WI38 (cell line): Measurements from ENCODE around the gene USP10.

Source experiments
- H3K4me3 ChIP-seq: 2 replicates; pipeline ENCODE4 v1.5.1; 2011; ENCODE audit warnings: low read depth, mild to moderate bottlenecking, control low read depth, low read length
- TF ChIP-seq, protein P1 (sequence below): IDR thresholded peaks from 2 replicates; pipeline ENCODE4 v1.5.1; 2012; ENCODE audit warnings: low read depth, mild to moderate bottlenecking, control low read depth, low read length

USP10 gene

DNA sequence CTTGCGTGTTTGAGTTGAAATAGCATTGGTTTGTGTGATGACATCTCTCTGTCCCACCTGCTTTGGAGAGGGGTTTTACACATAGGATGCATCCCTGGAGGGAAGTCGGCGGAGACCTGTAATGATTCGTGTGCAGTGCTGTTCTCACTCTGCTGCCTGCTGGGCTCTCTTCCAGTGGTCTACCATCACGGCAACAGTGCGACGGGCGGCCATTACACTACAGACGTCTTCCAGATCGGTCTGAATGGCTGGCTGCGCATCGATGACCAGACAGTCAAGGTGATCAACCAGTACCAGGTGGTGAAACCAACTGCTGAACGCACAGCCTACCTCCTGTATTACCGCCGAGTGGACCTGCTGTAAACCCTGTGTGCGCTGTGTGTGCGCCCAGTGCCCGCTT, 78.9 kb downstream of the USP10 start:
- TF ChIP-seq, protein P1, sequence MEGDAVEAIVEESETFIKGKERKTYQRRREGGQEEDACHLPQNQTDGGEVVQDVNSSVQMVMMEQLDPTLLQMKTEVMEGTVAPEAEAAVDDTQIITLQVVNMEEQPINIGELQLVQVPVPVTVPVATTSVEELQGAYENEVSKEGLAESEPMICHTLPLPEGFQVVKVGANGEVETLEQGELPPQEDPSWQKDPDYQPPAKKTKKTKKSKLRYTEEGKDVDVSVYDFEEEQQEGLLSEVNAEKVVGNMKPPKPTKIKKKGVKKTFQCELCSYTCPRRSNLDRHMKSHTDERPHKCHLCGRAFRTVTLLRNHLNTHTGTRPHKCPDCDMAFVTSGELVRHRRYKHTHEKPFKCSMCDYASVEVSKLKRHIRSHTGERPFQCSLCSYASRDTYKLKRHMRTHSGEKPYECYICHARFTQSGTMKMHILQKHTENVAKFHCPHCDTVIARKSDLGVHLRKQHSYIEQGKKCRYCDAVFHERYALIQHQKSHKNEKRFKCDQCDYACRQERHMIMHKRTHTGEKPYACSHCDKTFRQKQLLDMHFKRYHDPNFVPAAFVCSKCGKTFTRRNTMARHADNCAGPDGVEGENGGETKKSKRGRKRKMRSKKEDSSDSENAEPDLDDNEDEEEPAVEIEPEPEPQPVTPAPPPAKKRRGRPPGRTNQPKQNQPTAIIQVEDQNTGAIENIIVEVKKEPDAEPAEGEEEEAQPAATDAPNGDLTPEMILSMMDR = no peak
- H3K4me3 ChIP-seq = no peak overlapping the region

DNA sequence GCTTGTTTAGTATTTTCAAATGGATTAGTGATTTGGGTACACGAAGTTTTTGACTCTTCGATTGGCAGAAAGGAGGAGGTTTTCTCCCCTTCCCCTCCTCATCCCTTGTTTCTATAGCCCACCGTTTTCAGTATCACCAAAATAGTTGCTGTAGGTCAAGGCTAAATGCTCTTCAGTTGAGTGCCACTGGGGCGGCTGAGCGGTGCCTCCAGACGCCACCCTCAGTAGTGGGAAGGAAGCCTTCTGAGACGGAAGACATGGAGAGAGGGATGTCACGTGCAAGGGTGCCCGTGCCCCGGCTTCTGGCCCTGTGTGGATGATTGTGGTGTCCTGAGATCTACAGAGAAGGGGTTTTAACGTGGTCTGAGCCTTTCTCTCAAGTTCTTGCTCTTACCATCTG, 80.3 kb downstream of the USP10 start:
- TF ChIP-seq, protein P1 = no peak
- no peak overlapping the region for H3K4me3 ChIP-seq

DNA sequence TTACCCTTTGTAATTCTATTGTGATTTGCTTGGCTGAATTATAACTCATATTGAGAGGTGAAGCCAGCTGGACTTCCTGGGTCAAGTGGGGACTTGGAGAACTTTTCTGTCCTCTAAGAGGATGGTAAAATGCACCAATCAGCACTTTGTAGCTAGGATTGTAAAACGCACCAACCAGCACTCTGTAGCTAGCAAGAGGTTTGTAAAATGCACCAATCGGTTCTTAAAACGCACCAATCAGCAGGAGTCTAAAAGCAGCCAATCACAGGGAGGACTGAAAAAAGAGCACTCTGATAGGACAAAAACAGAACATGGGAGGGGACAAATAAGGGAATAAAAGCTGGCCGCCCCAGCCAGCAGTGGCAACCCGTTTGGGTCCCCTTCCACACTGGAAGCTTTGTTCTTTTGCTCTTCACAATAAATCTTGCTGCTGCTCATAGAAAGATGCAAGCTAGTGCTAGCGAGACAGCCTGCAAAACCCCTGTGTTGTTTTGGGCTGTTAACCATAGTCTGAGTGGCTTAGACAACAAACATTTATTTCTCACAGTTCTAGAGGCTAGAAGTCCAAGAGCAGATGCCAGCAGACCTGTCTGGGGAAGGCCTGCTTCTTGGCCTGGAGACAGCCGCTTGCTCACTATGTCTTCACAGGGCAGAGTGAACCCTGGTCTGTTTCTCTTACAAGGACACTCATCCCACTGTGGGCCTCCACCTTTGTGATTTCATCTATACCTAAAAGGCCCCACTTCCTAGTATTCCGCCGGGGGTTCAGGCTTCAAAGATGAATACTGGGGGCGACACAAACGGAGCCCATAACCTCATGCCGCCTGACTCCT, 81.0 kb downstream of the USP10 start:
- TF ChIP-seq, protein P1 = no peak

DNA sequence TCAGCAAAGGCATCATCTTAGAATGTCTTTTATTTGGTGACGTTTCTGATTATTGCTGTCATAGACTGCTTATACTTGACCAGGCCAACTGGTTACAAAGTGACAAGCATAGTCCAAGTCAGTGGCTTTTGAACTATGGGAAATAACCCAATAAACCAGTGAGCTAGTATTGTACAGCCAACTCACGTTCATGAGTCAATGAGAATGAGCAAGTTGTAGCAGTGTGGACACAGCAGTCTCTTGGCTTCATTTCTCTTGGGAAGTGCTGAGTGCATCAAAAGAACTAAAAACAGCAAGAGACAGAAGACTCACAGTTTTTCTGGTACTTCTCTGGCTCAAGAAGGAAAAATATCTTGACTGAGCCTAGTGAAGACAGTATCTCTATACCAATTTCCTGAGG, 83.0 kb downstream of the USP10 start:
- TF ChIP-seq, protein P1 = no peak
- H3K4me3 ChIP-seq = no peak overlapping the region

More for the DNA sequence above, 81.0 kb downstream of the USP10 start:
- no peak overlapping the region for H3K4me3 ChIP-seq

DNA sequence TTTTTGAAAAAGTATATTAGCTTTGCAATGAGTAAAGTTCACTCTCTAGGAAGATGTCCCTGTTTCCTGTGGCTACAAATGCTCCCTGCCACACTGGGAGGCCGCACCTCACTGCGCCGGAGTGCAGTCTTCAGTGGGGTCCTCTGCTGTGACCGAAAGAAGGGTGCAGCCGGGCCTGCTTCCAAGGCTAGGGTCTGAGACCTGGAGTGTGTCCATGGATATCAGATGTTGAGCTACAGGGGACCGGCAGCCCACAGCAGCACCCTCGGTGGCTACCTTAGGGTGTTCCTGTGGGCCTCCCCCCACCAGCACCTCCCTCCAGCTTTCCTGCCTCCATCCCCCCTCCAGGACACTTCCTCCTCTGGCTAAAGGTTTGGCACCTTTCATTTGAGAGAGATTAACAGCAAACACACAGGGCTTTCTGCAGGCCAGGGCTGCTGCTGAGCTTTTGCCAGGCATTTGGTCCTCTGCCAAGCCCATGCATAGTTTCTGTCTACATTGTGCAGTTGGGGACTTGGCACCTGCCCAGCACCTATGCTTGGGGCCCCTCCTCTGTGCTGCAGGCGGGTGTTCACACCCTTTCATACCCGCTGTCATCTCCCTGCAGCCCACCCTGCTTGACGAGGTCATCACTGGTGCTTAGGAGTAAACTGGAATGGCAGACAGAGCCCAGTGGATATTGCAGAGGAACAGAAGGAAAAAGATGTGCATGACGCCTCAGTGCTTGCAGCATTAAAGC, 86.2 kb downstream of the USP10 start:
- no peak overlapping the region for H3K4me3 ChIP-seq
- TF ChIP-seq, protein P1 = no peak

DNA sequence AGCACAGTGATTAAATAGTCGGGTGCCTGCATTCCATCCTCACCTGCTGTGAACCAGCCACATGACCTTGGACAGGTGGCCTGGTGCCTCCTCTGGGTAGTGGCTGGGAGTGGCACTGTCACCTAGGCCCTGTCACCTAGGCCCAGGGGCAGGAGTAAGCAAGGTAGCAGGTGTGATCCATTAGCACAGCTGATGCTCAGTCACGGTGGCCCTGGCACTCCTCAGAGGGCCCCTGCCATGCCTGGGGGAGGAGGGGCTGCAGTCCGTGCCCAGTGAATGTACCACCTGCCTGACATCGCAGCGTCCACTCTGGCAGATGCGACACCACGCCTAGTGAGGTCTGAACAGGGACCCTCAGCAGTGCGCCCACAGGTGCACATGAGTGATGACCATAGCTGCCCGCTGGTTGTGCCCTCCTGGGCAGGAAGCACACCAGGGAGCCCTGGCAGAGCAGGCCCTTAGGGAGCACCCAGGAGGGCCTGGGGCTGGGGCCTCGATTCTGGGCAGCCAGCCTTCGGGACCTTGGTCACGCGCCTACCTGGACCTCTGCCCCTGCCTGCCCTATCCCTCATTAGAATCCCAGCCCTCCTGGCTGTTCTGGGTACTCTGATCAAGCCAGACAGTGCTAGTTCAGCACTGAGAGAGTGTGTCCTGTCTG, 86.9 kb downstream of the USP10 start:
- H3K4me3 ChIP-seq = no peak overlapping the region
- TF ChIP-seq, protein P1 = no peak
